GM18505 (cell line): ENCODE results near the gene AGO4.
"Not testable (repeated sequence)": the region's sequence is repeated elsewhere in the genome, so short reads cannot be mapped to it uniquely, and the experiment has no call there.

Source experiments
- ATAC-seq: cut with Tn5 transposase; IDR thresholded peaks from one replicate; pipeline ENCODE4 v1.9.1; 2021; ENCODE audit not compliant: unreplicated experiment
- POLR2A ChIP-seq: IDR thresholded peaks from 4 replicates; pipeline ENCODE4 v1.6.1; 2011; ENCODE audit warnings: borderline replicate concordance; ENCODE audit not compliant: insufficient read depth, insufficient read length; ENCODE audit errors: extremely low read depth

Gene AGO4

DNA sequence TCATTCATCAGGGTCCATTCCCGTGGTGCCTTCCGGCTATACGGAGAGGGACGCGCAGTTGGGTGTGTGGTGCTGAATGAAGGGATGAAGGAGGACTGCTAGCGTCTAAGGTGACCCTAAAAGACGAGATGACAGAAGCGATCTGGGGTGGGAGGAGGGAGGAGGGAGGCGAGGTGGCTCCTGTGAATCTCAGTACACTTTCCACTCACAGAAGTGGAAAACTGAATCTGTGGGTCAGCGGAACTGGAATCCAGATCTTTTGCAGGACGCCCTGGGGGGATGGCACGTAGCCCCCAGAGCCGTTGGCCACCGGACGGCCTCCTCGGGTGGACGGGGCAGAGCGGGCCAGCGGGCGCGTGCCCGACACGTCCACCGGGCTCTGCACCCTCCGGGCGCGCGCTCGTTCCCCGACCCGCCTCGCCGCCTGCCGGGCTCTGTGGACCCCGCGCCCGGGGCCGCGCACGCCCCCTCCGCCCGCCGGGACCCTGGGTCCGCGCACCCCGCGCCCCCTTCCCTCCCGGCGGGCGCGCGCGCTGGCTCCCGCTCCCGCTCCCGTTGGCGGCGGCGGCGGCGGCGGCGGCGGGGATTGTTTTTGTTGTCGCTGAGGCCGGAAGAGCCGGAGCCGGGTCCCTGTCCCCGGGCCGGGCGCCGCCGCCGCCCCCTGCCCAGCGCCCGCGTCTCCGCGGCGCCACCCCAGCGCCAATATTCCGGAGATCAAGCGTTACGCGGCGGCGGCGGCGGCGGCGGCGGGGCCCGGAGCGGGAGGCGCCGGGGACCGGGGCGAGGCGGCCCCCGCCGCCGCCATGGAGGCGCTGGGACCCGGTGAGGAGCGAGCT lies at the start of gene AGO4:
TSS of gene AGO4 (plus strand) at position 403 of the 836 bp plus-strand sequence. CDS start at position 804, 401 bp downstream.
- peak; percentile 26 for TF ChIP-seq POLR2A
- no peak for ATAC-seq

DNA sequence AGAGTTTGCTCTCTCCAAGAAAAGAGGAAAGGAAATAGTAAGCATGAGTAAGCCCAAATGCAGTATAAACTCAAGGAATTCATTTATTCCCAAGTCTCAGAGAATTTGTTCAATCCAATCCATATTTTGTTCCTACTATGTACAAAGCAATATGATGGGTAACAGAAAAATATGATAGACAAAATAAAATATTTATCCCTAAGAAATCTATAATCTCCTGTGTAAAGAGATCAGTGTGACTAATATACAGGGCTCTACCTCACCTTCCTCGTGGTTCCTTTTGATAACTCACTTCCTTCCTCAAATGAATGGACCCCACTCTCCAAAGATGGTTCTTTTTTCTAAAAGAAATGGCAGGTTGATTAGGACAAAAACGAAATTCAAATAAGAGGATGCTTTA lies 45.7 kb upstream of the AGO4 start:
- no peak for ATAC-seq
- TF ChIP-seq POLR2A: no peak

DNA sequence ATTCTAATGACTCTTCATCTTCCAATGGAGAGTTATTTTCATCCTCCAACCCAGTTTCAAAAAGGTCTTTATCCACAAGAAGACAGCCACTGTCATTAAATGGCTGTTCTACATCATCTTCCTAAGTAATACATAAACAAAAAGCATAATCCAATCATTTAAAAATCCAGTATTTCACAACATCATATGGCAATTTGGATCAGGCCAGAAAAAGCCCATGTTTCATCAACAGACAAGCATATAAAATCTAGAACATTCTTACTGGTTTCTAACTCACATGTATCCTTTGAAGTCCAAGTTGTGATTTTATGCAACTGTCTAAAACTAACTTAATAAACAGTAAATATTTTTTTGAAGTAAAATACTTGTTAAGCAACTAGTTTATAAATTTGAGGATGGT lies 44.6 kb upstream of the AGO4 start:
- ATAC-seq: no peak
- no peak for TF ChIP-seq POLR2A

DNA sequence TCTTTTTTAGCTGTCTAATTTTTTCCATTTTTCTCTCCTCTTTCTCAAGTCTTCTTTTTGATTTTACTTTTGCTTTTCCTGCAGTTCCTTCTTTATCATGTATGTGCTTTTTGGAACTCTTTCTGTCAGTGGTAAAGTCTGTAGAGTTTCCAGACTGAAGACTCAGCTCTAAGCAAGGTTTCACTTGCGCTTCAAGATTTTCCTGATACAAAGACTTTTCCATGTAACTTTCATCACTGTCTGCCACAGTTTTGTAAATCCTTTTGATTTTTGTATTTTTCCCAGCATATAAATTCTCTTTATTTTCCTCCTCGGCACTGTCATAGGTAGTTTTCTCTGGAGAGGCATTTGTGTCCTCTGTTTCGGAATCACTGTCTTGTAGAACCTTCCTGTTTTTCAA lies 43.5 kb upstream of the AGO4 start:
- no peak for TF ChIP-seq POLR2A
- no peak for ATAC-seq

DNA sequence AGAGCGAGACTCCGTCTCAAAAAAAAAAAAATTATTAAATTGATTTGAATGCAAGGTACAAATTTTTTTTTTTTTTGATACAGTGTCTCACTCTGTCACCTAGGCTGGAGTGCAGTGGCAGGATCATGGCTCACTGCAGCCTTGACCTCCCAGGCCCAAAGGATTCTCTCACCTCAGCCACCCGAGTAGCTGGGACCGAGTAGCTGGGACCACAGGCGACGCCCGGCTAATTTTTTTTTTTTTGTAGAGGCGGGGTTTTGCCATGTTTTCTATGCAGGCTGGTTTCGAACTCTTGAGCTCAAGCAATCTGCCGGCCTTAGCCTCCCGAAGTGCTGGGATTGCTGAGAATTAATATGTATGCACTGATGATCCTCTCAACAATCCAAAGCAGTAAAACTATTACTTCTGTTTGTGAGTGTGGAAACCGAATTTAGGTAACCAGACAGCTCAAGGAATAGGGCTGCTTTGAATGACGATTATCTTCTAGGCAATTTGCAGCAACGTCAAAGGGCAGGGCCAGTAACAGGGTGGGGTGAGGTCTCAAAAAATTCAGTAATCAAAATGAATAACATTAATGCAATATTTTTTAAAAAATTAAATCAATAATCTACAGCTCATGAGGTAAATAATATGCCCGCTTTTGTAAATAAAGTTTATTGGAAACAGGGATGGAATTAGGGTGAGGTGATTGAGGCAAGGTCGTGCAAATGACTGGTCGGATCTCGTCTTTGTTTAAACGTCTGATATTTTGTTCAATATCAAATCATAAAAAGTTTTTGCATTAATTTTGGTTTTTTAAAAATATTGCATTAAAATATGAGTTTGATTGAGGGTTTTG lies 39.2 kb upstream of the AGO4 start:
- TF ChIP-seq POLR2A: no peak
- ATAC-seq: no peak

DNA sequence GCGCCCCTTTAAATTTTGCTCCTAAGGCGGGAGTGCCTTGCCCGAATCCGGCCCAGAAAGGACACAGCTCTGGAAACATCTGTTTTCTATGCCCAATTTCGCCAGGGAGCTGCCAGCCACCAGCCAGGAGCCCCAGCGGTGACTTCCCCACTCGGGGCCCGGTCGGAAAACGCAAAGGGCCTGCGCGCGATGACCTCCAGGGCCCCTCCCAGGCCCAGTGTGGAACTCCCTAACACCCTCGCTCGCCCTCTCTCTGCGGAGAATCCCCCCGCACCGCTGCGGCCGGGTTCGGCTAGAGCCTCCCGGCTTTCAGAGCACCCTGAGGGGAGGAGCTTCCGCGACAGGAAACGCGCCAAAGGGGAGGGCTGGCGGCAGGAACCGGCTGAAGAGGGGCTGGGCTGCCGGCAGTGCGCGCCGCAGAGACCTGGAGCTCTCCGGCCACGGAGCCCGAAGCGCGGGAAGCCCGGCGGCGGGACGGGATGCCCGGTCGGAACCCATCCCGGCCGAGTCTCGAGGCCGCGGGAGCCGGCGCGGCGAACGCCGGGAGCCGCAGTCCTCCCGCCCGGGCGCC lies 38.5 kb upstream of the AGO4 start:
- peak; percentile 79 for TF ChIP-seq POLR2A
- peak; percentile 75 for ATAC-seq

DNA sequence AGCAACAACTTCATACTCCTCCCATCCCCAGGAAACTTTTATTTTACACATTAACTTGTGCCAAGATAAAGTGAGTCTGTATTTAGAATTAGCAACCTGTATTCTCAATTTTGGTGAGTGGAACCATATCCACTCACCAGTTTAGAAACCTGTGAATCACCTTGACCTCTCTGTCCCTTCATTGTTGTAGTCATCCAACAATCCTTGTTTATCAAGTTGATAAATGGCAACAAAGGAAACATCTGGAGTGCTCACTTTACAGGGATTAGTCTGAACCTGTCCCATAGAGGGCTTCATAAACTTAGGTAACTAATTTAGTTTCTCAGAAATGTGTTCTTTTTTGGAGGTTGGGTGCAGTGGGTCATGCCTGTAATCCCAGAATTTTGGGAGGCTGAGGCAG lies 34.1 kb upstream of the AGO4 start:
- no peak for TF ChIP-seq POLR2A
- no peak for ATAC-seq

DNA sequence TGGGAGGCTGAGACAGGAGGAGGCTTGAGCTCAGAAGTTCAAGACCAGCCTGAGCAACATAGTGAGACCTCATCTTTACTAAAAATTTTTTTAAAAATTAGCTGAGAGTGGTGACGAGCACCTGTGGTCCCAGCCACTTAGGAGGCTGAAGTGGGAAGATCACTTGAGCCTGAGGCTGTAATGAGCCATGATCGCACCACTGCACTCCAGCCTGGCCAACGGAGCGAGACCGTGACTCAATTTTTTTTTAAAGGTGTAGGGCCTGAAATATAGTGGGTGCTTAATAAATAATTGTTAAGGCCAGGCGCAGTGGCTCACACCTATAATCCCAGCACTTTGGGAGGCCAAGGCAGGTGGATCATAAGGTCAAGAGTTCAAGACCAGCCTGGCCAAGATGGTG lies 31.6 kb upstream of the AGO4 start:
- ATAC-seq: not testable (repeated sequence)

DNA sequence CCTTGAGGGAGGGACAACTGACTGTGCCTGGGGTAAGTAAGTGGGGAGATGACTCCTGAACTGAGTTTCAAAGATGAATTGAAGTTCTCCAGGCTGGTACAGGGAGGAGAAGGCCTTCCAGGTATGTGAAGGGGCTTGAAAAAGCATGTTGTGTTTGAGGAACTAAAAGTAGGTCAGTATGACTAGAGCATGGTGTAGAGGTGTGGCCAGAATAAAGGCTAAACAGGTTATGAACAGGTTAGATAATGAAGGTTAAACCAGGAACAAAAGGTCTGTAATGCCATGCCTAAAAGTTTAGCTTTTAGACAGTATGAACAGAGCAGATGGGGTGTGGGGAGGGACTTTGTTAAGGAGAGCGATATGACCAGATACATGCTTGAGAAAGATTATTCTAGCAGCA lies 30.7 kb upstream of the AGO4 start:
- ATAC-seq: no peak
- no peak for TF ChIP-seq POLR2A

DNA sequence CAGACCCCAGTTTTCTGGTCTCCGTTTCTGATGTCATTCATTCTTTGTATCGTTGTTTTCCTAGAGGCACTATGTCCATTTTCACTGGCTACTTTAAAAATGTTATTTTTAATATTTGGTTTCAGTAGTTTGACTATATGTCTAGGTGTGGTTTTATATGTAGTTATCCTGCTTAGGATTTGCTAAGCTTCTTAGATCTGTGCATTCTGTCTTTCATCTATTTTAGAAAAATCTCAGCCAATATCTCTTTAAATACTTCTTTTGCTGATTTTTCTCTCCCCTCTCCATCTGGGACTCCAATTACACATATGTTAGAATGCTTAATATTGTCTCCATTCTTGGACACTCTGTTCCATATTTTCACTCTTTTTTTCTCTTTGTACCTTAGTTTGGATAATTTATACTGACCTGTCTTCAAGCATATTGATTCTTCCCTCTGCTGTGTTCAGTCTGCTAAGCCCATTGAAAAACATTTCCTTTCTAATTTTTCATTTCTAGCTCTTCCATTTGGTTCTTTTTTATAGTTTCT lies 24.7 kb upstream of the AGO4 start:
- no peak for TF ChIP-seq POLR2A
- ATAC-seq: no peak

DNA sequence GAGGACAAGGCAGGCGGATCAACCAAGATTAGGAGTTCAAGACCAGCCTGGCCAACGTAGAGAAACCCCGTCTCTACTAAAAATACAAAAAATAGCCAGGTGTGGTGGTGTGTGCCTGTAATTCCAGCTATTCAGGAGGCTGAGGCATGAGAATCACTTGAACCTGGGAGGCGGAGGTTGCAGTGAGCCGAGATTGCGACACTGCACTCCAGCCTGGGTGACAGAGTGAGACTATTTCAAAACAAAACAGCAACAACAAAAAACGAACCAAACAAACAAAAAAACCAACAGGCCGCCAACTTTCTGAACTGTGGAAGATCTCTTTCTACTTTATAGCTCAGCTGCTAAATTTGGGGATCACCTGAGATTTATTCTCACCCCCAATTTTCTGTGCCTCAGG lies 23.5 kb upstream of the AGO4 start:
- ATAC-seq: not testable (repeated sequence)

DNA sequence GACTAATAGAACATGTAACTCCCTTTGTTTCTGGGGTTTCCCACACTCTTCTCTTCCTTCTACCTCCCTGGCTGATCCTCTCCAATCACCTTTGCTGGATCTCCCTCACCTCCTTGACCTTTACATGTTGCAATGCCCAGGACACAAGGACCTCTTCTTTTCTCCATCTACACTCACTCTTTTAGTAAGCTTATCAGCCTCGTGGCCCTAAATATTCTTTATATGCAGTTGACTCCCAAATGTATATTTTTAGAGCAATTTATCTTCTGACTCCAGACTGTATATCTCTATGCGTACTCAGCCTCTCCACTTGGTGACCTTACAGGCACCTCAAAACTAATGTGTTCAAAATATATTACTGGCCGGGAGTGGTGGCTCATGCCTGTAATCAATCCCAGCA lies 19.7 kb upstream of the AGO4 start:
- no peak for ATAC-seq
- no peak for TF ChIP-seq POLR2A

DNA sequence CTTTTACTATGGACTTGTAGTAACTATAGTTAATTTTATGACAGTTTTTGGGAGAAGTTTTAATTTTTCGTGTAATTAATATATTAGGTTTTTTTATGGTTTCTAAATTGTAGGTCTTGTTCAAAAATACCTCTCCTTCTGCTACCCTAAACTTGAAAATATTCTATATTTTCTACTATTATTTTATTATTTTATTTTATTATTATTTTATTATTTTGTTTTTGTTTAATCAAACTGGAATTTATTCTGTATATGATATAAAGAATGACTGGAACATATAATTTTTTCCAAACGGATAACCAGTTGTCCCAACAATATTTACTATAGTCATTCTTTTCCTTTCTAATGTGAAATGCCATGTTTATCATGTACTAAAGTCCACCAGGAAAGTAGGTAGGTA lies 17.1 kb upstream of the AGO4 start:
- TF ChIP-seq POLR2A: no peak
- ATAC-seq: no peak

DNA sequence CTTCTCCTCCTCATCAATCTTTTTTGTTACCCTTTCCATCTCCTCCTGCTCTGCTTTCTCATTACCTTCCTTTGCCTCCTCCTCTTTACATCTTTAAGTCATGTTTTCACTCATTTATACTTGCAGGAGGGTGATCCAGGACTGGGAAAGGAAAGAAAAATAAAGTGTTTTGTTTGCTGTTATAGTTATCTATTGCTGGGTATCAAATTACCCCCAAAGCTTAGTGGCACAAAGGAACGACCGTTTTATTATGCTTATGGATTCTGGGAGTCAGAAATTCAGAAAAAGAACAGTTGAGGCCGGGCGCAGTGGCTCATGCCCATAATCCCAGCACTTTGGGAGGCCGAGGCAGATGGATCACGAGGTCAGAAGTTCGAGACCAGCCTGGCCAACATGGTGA lies 12.5 kb upstream of the AGO4 start:
- no peak for ATAC-seq
- no peak for TF ChIP-seq POLR2A
